ENCODE results near the gene KEAP1.

DNA sequence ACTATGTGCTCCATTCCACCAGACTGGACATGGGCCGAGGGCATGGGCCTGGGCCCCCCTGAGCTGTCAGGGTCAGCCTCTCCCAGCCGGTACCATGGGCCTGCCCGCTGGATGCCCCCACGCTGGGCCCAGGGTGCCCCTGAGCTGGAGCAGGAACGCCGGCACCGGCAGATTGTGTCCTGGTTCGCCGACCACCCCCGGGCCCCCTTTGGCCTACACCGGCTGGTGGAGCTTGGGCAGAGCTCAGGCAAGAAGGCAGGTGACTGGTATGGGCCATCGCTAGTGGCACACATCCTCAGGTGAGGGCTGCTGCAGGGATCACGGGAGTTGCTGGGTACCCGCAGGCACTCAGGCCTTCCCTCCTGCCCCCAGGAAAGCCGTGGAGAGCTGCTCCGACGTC, 43.7 kb upstream of the KEAP1 start:
- TF ChIP-seq, protein P1, sequence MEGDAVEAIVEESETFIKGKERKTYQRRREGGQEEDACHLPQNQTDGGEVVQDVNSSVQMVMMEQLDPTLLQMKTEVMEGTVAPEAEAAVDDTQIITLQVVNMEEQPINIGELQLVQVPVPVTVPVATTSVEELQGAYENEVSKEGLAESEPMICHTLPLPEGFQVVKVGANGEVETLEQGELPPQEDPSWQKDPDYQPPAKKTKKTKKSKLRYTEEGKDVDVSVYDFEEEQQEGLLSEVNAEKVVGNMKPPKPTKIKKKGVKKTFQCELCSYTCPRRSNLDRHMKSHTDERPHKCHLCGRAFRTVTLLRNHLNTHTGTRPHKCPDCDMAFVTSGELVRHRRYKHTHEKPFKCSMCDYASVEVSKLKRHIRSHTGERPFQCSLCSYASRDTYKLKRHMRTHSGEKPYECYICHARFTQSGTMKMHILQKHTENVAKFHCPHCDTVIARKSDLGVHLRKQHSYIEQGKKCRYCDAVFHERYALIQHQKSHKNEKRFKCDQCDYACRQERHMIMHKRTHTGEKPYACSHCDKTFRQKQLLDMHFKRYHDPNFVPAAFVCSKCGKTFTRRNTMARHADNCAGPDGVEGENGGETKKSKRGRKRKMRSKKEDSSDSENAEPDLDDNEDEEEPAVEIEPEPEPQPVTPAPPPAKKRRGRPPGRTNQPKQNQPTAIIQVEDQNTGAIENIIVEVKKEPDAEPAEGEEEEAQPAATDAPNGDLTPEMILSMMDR (IDR thresholded peaks at IDR 0.05), result no peak
- TF ChIP-seq POLR2A (IDR thresholded peaks at IDR 0.05), result no peak

Data from testis (tissue), 2 donors.